HG03571 (cell line): Measurements from ENCODE around the gene RBM20.

Experiments
- ATAC-seq: cut with Tn5 transposase; IDR thresholded peaks from one replicate; pipeline ENCODE4 v1.9.1; 2021; ENCODE audit not compliant: unreplicated experiment

The RBM20 gene

DNA sequence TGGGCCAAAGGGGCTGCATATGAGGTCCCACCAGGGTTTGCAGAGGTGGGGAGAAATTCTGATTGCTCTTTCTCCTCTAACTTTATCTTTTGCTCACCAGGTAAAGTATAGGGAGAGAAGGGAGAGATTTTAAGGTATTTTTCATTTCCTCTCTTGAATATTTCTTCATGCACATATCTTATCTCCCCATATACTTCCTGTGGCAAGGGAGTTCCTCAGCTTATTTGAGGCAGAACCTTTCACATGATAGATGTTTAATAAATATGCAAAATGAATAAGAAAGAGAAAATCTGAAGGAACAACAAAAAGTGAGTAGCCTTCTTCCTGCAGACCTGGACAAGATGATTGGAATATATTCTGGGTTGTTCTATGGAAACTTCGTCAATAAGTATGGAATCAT is 160.2 kb downstream of the RBM20 start:
- no peak for ATAC-seq

DNA sequence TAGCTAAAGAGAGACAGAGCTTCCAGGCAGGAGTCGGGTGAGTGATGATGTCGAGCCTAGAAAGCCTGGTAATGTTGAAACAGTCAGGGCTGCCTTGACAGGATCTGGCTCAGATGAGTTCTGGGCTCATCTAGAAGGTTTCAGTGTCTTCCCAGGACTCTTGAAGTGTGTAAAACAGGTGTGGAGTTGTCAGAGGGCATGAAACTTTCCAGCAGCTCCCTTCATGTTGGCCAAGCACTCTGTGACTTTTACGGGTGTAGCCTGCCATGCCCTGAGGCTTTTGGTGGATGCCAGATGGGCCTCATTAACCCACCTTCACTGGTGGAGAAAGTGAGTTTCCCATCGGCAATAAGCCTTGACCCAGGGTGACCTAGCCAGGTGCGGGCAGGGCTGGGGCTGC is 161.2 kb downstream of the RBM20 start:
- no peak for ATAC-seq

DNA sequence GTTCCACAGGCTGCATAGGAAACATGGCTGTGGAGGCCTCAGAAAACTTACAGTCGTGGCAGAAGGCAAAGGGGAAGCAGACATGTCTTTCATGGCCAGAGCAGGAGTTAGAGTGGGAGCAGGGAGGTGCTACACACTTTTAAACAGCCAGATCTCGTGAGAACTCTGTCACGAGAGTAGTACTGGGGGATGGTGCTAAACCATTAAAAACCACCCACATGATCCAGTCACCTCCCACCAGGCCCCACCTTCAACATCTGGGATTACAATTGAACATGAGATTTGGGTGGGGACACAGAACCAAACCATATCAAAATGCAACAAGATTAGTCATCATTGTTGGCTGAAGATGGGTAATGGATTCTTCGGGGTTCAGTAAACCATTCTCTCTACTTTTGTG is 162.2 kb downstream of the RBM20 start:
- ATAC-seq: no peak

DNA sequence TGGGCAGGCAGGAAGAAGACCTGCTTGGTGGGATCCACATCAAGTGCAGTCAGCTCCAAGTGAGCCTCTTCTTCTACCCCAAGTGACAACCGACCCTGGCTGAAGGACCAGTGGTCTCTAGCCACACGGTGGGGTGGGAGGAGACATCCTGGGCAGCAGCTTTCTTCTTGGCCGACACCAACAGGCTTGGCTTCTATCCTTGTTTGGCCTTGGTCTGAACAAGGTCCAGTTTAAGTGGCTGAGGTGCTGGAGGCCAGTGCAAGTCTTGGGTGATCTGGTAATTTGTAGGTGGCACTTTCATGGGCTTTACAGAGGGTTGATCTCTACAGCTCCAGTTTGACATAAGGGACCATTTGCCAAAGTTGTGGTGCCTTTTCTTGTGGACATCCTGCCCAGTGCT is 164.0 kb downstream of the RBM20 start:
- no peak for ATAC-seq

DNA sequence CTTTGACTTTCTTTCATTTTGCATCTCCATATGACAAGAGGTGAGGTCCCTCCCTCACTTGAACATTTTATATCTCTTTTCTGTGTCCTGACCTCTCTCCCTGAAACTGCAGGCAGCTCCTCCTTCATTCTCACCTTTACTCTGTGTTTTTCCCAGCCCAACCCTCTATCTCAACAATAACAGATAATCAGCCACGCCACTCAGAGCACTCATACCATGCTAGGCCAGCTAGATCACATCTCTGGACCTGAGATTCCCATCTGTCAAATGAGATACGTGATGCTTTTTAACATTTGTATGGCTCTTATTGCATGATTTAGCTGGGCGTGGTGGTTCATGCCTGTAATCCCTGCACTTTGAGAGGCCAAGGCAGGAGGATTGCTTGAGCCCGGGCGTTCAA is 164.5 kb downstream of the RBM20 start:
- ATAC-seq: no peak

DNA sequence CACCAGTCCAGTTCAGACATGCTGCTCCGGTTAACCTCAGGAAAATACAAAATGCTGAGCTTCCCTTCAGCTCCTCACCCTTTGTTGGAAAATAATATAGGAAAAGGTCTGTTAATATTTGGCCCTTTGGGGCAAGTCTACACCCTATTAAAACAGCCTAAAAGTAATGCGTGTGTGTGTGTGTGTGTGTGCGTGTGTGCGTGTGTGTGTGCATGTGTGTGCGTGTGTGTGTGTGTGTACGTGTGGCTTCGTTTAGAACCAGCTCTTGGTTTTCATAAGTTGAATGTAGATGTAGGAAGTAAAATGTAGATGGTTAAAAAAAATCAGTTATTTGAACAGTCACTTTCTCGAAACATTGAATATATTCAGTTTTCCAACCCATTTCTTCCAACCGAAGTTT is 166.5 kb downstream of the RBM20 start:
- no peak for ATAC-seq

DNA sequence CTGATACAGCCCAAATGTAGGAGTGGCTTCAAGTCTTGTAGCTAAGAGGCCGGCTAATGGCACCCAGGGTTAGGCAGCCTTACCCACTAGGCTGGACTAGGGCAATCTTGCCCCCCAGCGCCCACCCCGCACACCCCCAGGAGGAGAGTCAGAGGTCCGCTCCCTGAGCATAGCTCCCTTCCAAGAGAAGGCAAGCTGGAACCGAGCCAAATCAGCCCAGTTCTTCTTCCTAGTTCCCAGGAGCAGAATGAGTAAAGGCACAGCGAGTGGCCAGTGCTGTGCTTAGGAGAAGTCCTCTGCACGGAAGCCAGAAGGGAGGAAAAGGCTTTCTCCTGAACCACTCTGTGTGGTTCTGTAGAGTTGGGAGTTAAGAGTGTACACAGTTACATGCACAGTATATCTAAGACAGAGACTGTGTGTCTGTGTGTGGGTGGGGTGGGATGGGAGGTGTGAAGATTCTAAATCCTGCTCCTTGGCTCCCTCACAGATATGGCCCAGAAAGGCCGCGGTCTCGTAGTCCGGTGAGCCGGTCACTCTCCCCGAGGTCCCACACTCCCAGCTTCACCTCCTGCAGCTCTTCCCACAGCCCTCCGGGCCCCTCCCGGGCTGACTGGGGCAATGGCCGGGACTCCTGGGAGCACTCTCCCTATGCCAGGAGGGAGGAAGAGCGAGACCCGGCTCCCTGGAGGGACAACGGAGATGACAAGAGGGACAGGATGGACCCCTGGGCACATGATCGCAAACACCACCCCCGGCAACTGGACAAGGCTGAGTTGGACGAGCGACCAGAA is 167.8 kb downstream of the RBM20 start:
- no peak for ATAC-seq

DNA sequence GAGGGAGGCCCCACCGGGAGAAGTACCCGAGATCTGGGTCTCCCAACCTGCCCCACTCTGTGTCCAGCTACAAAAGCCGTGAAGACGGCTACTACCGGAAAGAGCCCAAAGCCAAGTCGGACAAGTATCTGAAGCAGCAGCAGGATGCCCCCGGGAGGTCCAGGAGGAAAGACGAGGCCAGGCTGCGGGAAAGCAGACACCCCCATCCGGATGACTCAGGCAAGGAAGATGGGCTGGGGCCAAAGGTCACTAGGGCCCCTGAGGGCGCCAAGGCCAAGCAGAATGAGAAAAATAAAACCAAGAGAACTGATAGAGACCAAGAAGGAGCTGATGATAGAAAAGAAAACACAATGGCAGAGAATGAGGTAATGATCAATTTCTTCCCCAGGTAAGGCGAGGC is 168.4 kb downstream of the RBM20 start:
- ATAC-seq: no peak

DNA sequence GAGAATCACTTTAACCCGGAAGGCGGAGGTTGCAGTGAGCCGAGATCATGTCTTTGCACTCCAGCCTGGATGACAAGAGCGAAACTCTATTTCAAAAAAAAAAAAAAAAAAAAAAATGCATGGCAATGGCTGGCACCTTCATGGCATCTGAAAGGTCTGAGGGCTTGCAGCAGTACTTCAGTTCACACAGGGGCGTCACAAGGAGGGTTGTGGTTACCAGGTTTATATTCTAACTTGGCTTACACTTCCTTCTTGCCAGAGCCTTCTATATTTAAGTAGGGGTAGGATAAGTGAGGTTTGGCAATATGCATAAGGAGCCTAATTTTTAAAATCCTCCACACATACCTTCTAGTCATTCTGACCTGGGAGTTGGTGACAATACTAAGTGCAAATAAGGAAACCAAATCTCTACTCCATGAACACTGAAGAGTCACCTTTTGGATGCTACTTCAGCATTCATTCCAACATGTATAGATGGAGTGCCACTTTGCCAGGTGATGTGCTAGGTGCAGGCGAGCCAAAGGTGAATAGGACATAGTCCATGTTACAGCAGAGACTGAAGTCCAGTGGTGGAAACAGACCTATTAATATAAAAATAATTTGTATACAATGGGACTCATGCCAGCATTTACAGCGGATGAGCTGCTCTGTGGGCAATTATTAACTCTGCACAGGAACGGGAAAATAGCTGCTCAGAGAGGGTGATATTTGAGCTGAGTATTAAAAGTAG is 169.8 kb downstream of the RBM20 start:
- ATAC-seq: no peak

DNA sequence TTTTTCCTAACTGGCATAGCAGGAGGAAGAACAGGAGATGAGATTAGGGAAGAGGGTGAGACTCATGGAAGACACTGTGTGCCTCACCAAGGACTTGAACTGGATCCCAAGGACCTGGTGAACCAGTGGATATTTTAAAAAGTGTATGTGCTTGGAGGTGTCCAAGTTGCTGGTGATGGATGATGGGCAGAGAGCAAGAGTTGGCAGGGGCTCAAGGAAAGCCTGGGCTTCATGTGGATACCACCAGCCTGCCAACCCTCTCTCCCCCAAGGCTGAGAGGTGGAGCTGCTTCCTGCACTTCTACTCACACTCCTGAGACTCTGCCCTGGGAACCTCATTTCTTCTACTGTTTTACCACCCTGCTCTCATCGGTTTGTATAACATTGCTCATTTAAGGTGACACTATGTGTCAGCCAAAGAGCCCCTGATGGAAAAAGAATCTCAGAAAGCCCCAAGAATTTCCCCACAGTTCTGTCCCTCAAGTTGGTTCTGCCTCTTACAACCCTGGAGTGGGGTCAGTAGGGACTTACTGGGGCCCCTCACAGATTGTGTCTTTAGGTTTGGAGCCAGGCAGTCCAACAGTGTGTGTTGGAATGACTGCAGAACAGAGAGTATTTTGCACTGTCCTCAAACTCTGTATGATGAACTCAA is 171.3 kb downstream of the RBM20 start:
- peak; percentile 66 for ATAC-seq

DNA sequence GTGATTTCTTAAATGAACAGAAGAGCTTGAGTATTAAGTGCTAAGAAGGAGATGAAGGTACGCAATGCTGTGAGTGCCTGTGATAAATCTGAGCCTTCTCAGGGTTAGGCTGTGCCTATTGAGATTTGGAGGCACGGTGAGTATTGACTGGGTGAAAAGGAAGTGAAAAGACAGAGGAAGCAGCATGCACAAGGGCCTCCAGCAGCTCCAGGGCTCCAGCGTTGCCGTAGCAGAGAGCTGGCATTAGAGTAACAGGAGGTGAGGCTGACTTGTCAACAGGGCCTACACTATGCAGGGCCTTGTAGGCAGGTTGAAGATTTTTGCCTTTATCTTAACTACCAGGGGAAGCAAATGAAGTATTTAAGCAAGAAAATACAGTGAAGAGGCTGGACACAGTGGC is 173.5 kb downstream of the RBM20 start:
- ATAC-seq: no peak

DNA sequence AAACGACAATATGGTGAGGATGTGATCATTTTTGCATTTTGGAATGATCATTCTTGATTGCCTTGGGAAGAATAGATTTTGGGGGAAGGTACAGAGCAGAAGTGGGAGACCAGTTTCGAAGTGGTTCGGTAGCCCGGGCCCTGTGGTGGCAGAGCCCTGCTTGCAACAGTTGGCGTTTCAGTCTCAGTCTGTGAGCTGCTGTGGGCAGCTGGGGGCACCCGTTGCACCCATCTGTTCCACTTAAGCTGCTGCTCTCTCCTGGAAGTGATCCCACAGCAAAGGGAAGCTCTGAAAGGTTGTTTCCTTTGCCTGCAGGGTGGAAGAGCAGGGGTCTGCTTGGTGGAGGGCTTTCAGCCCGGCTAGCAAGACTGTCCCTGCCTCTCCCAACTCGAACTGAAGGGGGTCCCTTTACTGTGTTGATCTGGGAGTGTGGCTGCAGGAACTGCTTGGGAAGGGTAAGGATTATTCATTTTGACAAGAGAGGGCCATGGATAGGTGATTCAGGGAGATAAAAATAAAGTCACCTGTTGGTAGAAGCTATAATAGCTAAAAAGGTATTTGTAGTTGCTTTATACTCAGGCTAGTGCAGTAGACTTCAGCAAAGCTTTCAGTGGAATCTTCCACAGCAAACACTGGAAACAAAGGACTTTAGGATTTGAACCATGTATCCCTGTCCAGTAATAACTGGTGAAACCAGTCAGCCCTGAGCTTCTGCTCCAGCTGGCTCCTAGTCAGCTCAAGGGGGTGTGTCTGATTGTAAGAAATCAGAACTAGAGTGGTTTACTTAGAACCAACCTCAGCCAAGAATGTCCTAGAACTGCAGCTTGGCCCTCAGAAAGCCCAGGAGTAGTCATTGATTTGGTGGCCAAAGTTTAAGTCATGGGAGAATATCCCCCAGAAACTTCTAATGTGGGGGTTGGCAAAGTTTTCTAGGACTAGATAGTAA is 174.4 kb downstream of the RBM20 start:
- no peak for ATAC-seq

DNA sequence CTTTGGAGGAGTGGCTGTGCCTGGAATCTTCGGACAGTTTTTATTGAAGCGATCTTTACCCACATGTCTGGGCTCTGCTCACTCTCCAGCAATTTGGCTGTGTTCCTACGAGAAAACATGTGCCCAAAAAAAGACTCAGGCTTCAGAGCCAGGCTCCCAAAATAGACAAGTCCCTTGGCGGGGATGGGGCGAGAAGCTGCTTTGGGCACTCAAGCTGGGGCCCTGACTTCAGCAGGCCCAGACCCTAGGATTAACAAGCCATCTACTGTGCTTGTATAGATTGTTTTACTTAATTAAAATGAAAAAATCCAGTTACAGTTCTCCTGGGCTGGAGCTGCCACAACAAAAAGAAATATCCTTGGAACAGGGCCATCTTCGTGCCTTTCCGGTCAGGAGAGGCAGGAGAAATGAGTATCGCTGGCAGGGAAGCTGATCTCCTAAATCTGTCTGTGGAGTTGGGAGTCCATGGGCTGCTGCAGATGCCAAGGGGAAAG is 176.2 kb downstream of the RBM20 start:
- no peak for ATAC-seq

DNA sequence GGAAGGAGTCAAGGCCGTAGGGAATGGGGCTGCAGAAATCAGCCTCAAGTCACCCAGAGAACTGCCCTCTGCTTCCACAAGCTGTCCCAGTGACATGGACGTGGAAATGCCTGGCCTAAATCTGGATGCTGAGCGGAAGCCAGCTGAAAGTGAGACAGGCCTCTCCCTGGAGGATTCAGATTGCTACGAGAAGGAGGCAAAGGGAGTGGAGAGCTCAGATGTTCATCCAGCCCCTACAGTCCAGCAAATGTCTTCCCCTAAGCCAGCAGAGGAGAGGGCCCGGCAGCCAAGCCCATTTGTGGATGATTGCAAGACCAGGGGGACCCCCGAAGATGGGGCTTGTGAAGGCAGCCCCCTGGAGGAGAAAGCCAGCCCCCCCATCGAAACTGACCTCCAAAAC is 177.4 kb downstream of the RBM20 start:
- ATAC-seq: no peak

DNA sequence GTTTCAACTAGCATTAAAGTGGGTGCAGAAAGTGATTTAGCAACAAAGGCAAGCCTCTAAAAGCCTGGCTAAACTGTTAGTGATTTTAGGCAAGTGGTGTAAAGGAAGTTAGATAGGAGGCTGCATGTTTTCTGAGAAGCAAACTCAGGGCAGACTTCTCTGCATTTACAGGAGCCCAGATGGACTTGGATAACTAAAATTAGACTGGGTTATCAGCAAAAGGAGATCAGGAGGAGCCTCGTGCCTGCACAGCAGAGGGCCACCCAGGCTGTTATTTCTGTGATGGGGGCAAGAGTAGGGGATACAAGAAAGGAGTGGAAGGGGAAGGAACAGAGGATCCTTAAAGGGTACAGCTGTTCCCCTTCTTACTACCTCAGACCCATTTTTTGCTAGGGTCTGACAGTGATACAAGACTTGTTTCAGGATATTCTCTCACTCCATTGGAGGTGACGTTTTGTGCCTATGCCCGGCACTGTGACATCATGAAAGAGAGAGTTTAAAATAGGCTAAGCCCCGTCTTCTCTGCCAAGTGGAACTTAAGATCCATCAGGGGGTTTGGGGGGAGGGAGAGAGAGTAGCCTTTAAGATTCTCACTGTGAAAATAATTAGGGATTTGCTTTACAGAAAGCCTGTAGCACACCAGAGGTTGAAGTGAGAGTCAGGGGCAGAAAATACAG is 178.0 kb downstream of the RBM20 start:
- ATAC-seq: no peak

DNA sequence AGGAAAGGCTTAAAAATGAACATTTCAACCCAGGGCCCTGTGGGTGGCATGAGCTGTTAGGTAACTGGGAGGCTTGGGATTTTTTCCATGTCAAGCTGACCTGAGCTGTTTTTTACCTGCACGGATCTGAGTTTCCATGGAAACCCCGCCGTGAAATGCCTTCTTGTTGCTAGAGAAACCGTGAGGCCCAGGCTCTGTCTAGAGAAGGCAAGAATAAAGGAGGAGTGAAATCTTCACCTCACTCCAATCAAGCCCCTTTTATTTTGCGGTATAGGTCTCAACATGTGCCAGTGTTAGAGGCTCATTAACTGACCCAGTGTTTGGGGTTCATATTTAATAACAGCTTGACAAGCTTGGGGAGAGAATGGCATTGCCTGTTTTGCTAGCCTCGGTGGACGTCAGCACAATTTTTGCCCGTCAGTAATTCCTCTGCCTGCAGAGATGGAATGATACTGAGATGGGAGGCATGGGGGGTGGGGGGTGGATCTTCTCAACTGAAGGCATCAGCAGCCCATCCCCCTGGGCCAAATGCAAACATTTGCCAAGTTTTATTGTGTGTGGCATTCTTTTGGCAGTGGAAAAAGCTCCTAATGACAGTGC is 178.7 kb downstream of the RBM20 start:
- ATAC-seq: no peak

DNA sequence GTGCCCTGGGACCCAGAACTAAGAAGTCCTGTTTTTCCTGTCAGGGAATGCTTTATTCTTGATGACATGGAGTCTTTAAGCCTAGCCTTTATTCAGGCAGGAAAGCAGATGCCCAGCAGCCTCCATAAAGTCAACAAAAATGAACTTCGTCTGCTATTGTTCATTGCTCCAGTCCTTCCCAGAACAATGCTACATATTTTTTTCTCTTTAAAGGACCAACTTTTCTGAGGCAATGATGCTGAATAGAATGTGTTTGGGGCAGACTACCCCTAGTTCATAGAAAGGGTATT is 180.0 kb downstream of the RBM20 start:
- no peak for ATAC-seq

DNA sequence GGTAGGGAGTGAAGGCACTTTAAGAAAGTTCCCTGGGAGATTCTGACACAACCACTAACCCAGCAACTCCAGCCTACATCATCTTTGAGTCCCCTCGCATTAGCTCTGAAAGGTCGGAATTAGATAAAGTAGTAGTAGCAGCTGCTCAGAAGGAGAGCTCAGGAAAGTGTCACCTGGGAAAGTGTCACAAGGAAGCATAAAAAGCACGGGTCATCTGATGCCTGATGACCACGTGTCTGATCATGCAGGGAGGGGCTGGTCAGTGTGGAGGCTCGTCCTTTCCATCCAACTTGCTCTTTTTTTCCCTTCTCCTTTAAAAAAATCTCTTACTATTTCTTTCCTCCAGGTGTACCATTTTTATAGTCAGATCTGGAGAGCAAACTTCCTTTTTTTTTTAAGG is 180.5 kb downstream of the RBM20 start:
- no peak for ATAC-seq

DNA sequence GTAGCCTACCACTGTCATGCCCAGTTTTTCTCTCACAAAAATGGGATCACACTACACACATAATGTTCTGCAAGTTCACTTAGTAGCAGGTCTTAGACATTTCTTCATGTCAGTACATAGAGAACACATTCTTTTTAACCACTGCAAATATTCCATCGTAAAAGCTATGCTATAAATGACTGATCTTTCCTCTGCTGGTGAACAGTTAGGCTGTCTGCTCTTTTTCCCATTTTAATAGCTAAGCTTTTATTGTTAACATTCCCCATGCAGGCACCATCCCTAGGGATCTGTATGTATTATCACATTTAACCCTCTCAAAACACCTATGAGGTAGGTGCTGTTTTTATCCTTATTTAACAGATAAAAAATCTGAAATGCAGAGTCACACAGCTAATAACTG is 181.4 kb downstream of the RBM20 start:
- no peak for ATAC-seq

DNA sequence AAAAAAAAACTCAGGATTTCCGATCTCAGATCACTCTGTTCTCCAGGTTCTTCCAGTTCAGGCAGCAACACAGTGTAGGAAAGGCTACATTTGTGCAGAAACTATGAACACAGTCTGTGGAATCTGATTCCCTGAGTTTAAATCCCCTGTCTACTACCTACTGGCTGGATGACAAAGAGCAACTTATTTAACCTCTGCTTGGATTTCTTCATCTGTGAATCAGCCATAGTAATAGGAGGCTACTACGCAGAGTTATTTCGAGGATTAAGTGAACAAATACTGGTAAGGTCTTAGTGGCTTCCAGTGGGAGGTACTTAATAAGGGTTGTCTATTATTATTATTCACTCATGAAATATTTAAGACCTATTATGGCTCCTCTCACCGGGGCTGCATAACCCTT is 183.3 kb downstream of the RBM20 start:
- ATAC-seq: no peak
